HL-60 (cell line): Measurements from ENCODE around the gene PACRG.

Experiments
- DNase-seq, 2 experiments: peaks; one replicate each; pipeline ENCODE4 v3.0.0-alpha.2; 2010 to 2020; ENCODE audit warnings: low read depth in 1 of 2, low spot score in 1 of 2
- H3K27ac ChIP-seq: fragments of 250-450 bp; sonication (Bioruptor Pico); replicated peaks from 2 replicates; pipeline ENCODE4 v1.5.1; 2020; ENCODE audit warnings: mild to moderate bottlenecking, moderate library complexity
- H3K27me3 ChIP-seq: fragments of 250-450 bp; sonication (Bioruptor Pico); 2 replicates; pipeline ENCODE4 v1.5.1; 2021; ENCODE audit warnings: mild to moderate bottlenecking, moderate library complexity; ENCODE audit not compliant: insufficient read depth, poor library complexity, severe bottlenecking
- H3K4me3 ChIP-seq: replicated peaks from 2 replicates; pipeline ENCODE4 v1.5.1; 2011; ENCODE audit warnings: mild to moderate bottlenecking, control low read depth, low read length; ENCODE audit not compliant: insufficient read depth
- GABPA ChIP-seq: IDR thresholded peaks from 2 replicates; pipeline ENCODE4 v1.6.1; 2012; ENCODE audit warnings: low read depth
- POLR2AphosphoS5 ChIP-seq: IDR thresholded peaks from 2 replicates; pipeline ENCODE4 v1.6.1; 2012; ENCODE audit warnings: low read depth
- REST ChIP-seq: IDR thresholded peaks from 2 replicates; pipeline ENCODE4 v1.6.1; 2012; ENCODE audit warnings: low read depth; ENCODE audit not compliant: insufficient replicate concordance
- SPI1 ChIP-seq: IDR thresholded peaks from 2 replicates; pipeline ENCODE4 v1.6.1; 2012; ENCODE audit warnings: low read depth, mild to moderate bottlenecking, borderline replicate concordance
- TF ChIP-seq, protein P1 (sequence below): IDR thresholded peaks from one replicate; pipeline ENCODE4 v1.5.1; 2011; ENCODE audit warnings: low read length, control low read depth, inconsistent platforms; ENCODE audit not compliant: insufficient read depth

Gene PACRG

GRCh38 chr6:162719528-162719927 is 8.2 kb upstream of the PACRG start:
- TF ChIP-seq SPI1 (no peak), GABPA (no peak), REST (no peak), POLR2AphosphoS5 (no peak)
- TF ChIP-seq, protein P1, sequence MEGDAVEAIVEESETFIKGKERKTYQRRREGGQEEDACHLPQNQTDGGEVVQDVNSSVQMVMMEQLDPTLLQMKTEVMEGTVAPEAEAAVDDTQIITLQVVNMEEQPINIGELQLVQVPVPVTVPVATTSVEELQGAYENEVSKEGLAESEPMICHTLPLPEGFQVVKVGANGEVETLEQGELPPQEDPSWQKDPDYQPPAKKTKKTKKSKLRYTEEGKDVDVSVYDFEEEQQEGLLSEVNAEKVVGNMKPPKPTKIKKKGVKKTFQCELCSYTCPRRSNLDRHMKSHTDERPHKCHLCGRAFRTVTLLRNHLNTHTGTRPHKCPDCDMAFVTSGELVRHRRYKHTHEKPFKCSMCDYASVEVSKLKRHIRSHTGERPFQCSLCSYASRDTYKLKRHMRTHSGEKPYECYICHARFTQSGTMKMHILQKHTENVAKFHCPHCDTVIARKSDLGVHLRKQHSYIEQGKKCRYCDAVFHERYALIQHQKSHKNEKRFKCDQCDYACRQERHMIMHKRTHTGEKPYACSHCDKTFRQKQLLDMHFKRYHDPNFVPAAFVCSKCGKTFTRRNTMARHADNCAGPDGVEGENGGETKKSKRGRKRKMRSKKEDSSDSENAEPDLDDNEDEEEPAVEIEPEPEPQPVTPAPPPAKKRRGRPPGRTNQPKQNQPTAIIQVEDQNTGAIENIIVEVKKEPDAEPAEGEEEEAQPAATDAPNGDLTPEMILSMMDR, result no peak

DNA sequence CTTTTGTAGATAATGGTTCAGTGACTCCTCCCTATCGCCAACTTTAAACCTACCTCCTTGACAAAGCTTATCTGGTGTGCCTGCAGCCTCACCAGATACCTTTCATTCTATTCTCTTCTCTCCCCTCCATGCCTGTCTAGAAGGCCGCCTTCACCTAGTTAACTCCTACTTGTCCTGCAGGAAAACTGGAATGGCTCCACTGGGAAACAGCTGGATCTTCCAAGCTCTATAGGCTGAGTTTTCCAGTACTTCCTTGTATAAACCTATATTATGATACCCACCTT is 6.4 kb upstream of the PACRG start:
- H3K27me3 ChIP-seq, result no peaks in the 10 kb centered on the region
- H3K4me3 ChIP-seq, result no peak overlapping the region
- TF ChIP-seq, protein P1, result no peak
- no peak for DNase-seq
- no peak overlapping the region for H3K27ac ChIP-seq

More at GRCh38 chr6:162719528-162719927, 8.2 kb upstream of the PACRG start:
- no peak for DNase-seq
- Histone ChIP-seq H3K4me3 (no peak overlapping the region), H3K27ac (no peak overlapping the region), H3K27me3 (no peaks in the 10 kb centered on the region)

DNA sequence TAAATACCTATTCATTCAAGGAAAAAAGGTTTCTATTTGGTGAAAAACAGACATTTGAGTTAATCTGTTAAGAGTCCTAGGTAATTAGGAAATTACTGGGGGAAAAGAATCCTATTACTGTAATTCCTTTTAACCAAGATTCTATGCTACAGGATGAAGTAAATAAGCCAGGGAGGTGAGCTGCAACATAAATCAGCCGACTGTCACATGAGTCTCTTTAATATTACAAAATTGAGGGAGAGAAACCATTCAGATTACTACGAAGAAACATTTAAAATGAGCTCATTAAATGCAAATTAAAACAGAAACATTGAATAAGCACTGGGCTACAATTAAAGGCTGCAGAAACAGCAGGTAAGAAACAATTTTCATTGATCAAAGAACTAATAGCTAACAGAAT is 5.5 kb upstream of the PACRG start:
- Histone ChIP-seq H3K27me3 (no peaks in the 10 kb centered on the region), H3K27ac (no peak overlapping the region), H3K4me3 (no peak overlapping the region)
- DNase-seq, result no peak
- TF ChIP-seq REST, result no peak

DNA sequence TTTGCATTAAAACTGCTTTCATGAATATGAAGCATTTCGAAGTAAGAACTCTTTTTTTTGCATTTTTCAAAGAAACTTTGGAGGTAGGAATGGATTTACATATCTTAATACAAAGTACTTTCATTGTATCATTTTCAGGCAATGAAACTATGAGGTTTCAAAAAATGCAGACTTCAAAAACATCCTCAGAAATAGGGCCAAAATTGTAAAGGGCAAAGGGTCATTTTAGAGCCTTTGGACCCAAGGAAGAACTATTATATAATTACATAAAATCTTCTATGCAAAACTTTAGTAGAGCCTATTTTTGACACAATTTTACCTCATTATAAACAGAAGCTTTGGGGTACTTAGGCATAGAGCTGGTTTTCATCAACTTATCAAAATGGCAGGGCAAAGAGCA is 5.1 kb upstream of the PACRG start:
- Histone ChIP-seq H3K4me3 (no peak overlapping the region), H3K27ac (no peak overlapping the region), H3K27me3 (no peaks in the 10 kb centered on the region)
- TF ChIP-seq, protein P1, result no peak
- TF ChIP-seq POLR2AphosphoS5 (no peak), SPI1 (no peak), GABPA (no peak), REST (no peak)
- no peak for DNase-seq
